ENCODE results near the gene MARK3. TPM values are rescaled to one million over a fixed set of nuclear protein-coding genes. Genes with fewer than 3 reads are reported as not detected.

Gene MARK3
- total and polyA plus RNA-seq, 3 donors from 2014 or later = 93.9 to 198 (median 172) TPM

DNA sequence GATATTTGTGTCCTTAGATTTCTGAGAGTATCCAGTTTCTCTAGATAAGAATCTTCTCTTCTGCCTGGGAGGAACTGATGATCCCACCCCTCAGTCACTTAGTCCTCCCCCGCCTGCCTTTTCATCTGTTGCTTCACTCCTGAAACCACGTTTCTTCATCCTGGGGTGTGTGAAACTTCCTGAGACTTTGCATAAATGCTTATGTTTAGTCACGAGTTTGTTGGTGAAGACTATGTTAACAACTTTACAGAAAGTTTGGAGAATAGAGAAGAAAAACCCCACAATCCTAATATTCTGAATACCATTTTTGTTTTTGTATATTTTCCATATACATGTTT is 33.2 kb downstream of the MARK3 start:
- Histone ChIP-seq H3K27ac (peak overlapping the region; percentile 56 to 68), H3K27me3 (no peaks in the 10 kb centered on the region), H3K4me3 (no peak overlapping the region), H3K4me1 (peaks cover 30% of the 10 kb centered on the region), H3K9me3 (no peaks in the 10 kb centered on the region), H3K36me3 (ENCODE audit: low read depth, missing control alignments) (no peaks in the 10 kb centered on the region)
- WGBS, 2 donors = 61 to 65% methylated on average over 3 of the region's 3 CpGs
- TF ChIP-seq, protein P1, sequence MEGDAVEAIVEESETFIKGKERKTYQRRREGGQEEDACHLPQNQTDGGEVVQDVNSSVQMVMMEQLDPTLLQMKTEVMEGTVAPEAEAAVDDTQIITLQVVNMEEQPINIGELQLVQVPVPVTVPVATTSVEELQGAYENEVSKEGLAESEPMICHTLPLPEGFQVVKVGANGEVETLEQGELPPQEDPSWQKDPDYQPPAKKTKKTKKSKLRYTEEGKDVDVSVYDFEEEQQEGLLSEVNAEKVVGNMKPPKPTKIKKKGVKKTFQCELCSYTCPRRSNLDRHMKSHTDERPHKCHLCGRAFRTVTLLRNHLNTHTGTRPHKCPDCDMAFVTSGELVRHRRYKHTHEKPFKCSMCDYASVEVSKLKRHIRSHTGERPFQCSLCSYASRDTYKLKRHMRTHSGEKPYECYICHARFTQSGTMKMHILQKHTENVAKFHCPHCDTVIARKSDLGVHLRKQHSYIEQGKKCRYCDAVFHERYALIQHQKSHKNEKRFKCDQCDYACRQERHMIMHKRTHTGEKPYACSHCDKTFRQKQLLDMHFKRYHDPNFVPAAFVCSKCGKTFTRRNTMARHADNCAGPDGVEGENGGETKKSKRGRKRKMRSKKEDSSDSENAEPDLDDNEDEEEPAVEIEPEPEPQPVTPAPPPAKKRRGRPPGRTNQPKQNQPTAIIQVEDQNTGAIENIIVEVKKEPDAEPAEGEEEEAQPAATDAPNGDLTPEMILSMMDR (IDR thresholded peaks at IDR 0.05) = no peak
- TF ChIP-seq POLR2A (IDR thresholded peaks at IDR 0.05) = no peak
- no peak for DNase-seq
- intact Hi-C loops (cut with DNase I; ENCODE audit: low total_unique reads) = no loop called here

DNA sequence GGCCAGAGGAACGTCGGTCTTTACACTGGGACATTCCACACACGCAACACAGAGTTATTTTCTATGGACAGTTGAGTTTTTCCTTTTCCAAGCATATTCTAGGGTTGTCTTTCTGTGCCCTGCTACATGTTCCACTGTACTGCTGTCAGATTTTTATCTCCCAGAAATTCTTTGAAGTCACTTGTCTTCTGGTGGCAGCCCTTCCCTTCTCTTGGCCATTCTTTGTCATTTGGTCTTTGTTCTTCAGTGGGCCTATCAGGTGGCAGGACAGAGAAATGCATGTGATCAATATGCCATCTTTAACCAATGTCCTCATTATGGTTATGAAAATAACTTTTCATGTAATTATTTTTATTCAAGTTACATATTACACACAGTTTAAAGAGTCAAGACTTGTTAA is 36.3 kb downstream of the MARK3 start:
- intact Hi-C loops (cut with DNase I; ENCODE audit: low total_unique reads) = no loop called here
- Histone ChIP-seq H3K36me3 (ENCODE audit: low read depth, missing control alignments) (no peaks in the 10 kb centered on the region), H3K4me1 (peaks cover 25% of the 10 kb centered on the region), H3K27me3 (no peaks in the 10 kb centered on the region), H3K27ac (no peak overlapping the region), H3K9me3 (no peaks in the 10 kb centered on the region), H3K4me3 (no peak overlapping the region)
- TF ChIP-seq, protein P1 (IDR thresholded peaks at IDR 0.05) = no peak
- TF ChIP-seq POLR2A (IDR thresholded peaks at IDR 0.05) = no peak
- no peak for DNase-seq
- WGBS, 2 donors = 88 to 93% methylated on average over 3 of the region's 3 CpGs

DNA sequence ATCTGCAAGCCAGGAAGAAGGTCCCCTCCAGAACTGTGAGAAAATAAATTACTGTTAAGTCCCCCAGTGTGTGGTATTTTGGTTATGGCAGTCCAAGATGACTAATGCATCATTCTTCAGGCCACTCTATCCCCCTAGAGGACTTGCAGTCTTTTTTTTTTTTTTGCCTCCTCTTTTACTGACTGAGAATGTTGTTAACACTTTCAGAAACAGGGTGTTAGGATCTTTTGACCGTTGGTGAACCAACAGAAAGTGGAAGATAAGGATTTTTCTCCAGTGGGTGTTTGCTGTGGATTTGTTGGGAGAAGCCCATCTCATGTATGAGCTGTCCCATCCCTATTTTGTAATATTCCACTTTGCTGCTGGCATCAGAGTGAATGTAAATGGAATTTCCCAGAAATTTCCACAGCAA is 37.8 kb downstream of the MARK3 start:
- peaks cover 13% of the 10 kb centered on the region for H3K4me1 ChIP-seq
- 77 to 90% methylated on average over 1 of the region's 1 CpG for WGBS, 2 donors
- TF ChIP-seq POLR2A (IDR thresholded peaks at IDR 0.05) = no peak
- TF ChIP-seq, protein P1 (IDR thresholded peaks at IDR 0.05) = no peak
- peak overlapping the region in 1 of 2 donors; percentile 6 for H3K27ac ChIP-seq
- no peaks in the 10 kb centered on the region for H3K9me3 ChIP-seq
- DNase-seq = no peak
- no peaks in the 10 kb centered on the region for H3K27me3 ChIP-seq
- no peak overlapping the region for H3K4me3 ChIP-seq
- intact Hi-C loops (cut with DNase I; ENCODE audit: low total_unique reads) = no loop called here
- H3K36me3 ChIP-seq (ENCODE audit: low read depth, missing control alignments) = no peaks in the 10 kb centered on the region

DNA sequence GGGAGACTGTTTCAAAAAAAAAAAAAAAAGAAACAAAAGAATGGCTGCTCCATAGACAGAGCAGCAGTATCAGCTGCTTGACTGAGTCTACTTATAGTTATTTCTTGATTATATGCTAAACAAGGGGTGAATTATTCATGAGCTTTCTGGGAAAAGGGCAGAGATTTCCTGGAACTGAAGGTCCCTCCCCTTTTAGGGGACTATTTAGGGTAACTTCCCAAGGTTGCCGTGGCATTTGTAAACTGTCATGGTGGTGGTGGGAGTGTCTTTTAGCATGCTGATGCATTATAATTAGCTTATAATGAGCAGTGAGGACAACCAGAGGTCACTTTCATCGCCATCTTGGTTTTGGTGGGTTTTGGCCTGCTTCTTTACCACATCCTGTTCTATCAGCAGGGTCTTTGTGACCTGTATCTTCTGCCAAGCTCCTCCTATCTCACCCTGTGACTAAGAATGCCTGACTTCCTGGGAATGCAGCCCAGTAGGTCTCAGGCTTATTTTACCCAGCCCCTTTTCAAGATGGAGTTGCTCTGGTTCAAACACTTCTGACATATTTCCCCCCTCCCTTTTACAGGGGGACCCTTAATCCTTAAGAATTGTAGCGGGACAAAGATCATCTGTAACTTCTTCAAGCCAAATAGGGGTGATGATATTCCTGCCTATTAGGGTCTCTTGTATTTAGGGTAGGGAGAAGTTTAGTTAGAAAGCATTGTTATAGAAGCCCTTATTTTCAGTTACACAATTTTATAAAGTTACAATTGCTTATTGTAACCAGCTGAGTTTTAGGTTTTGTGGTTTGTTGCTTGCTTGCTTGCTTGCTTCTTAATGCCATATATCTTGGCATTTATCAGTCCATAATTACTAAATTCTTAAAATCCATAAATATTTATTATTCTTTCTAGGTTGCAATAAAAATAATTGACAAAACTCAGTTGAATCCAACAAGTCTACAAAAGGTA is 42.5 kb downstream of the MARK3 start:
- no peaks in the 10 kb centered on the region for H3K27me3 ChIP-seq
- intact Hi-C loops (cut with DNase I; ENCODE audit: low total_unique reads) = no loop called here
- TF ChIP-seq POLR2A (IDR thresholded peaks at IDR 0.05) = no peak
- TF ChIP-seq, protein P1 (IDR thresholded peaks at IDR 0.05) = no peak
- no peaks in the 10 kb centered on the region for H3K36me3 ChIP-seq (ENCODE audit: low read depth, missing control alignments)
- DNase-seq = no peak
- H3K4me1 ChIP-seq = peaks cover 22% of the 10 kb centered on the region
- H3K9me3 ChIP-seq = no peaks in the 10 kb centered on the region
- no peak overlapping the region for H3K27ac ChIP-seq
- WGBS, 2 donors = 61 to 78% methylated on average over 3 of the region's 3 CpGs
- H3K4me3 ChIP-seq = no peak overlapping the region
